GM12875 (cell line): ENCODE data around the gene TPP1.

Experiments
- H3K4me3 ChIP-seq: one replicate; pipeline ENCODE4 v1.5.1; 2011; ENCODE audit warnings: low read depth, low read length, control low read depth
- CTCF ChIP-seq: IDR thresholded peaks from 2 replicates; pipeline ENCODE4 v1.5.1; 2011; ENCODE audit warnings: low read depth, mild to moderate bottlenecking, control low read depth, inconsistent platforms, low read length, moderate library complexity, borderline replicate concordance; ENCODE audit not compliant: insufficient read depth

Gene TPP1

GRCh38 chr11:6647836-6648235, 28.6 kb upstream of the TPP1 start:
- no peak for TF ChIP-seq CTCF
- no peak overlapping the region for H3K4me3 ChIP-seq

GRCh38 chr11:6646918-6647679, 27.9 kb upstream of the TPP1 start:
- TF ChIP-seq CTCF, result no peak
- no peak overlapping the region for H3K4me3 ChIP-seq

GRCh38 chr11:6646576-6646917, 27.3 kb upstream of the TPP1 start:
- no peak overlapping the region for H3K4me3 ChIP-seq
- TF ChIP-seq CTCF, result no peak

- no peak for TF ChIP-seq CTCF
- H3K4me3 ChIP-seq, result no peak overlapping the region
Measured at GRCh38 chr11:6646071-6646470, 26.8 kb upstream of the TPP1 start.

- no peak for TF ChIP-seq CTCF
- H3K4me3 ChIP-seq, result no peak overlapping the region
Measured at GRCh38 chr11:6642957-6643356, 23.7 kb upstream of the TPP1 start.

- no peak overlapping the region for H3K4me3 ChIP-seq
- TF ChIP-seq CTCF, result no peak
Measured at GRCh38 chr11:6640985-6641701, 21.9 kb upstream of the TPP1 start.
